ENCODE data around the gene SETD1A. TPM values are rescaled to one million over a fixed set of nuclear protein-coding genes. Genes with fewer than 3 reads are reported as not detected.

SETD1A gene
- total RNA-seq, 1 donor from 2014 or later: 7.4 TPM

DNA sequence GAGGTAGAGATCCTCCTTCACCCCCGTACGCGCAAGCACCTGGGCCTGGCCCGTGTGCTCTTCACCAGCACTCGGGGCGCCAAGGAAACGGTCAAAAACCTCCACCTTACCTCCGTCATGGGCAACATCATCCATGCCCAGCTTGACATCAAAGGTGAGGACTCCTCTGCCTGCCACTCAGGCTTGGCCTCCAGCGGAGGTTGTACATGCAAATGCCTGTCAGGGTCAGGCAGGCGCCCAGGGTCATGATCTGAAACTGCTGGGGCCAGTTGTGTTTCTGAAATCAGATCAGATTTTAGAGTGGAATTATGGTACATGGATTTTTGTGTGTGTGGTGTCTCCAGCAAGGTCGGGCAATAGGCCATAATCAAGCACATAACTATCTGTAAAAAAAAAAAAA is 3.8 kb downstream of the SETD1A start:
- intact Hi-C loops (cut with micrococcal nuclease): no loop called here
- Histone ChIP-seq H3K4me1 (peaks cover 22% of the 10 kb centered on the region), H3K27ac (replicated peaks) (no peak overlapping the region), H3K9me3 (replicated peaks) (no peaks in the 10 kb centered on the region), H3K36me3 (peaks cover 69% of the 10 kb centered on the region), H3K4me3 (no peak overlapping the region), H3K27me3 (ENCODE audit: low read depth) (no peaks in the 10 kb centered on the region)
- no peak for DNase-seq
- TF ChIP-seq, protein P1, sequence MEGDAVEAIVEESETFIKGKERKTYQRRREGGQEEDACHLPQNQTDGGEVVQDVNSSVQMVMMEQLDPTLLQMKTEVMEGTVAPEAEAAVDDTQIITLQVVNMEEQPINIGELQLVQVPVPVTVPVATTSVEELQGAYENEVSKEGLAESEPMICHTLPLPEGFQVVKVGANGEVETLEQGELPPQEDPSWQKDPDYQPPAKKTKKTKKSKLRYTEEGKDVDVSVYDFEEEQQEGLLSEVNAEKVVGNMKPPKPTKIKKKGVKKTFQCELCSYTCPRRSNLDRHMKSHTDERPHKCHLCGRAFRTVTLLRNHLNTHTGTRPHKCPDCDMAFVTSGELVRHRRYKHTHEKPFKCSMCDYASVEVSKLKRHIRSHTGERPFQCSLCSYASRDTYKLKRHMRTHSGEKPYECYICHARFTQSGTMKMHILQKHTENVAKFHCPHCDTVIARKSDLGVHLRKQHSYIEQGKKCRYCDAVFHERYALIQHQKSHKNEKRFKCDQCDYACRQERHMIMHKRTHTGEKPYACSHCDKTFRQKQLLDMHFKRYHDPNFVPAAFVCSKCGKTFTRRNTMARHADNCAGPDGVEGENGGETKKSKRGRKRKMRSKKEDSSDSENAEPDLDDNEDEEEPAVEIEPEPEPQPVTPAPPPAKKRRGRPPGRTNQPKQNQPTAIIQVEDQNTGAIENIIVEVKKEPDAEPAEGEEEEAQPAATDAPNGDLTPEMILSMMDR (IDR thresholded peaks at IDR 0.05; ENCODE audit: borderline replicate concordance): no peak

DNA sequence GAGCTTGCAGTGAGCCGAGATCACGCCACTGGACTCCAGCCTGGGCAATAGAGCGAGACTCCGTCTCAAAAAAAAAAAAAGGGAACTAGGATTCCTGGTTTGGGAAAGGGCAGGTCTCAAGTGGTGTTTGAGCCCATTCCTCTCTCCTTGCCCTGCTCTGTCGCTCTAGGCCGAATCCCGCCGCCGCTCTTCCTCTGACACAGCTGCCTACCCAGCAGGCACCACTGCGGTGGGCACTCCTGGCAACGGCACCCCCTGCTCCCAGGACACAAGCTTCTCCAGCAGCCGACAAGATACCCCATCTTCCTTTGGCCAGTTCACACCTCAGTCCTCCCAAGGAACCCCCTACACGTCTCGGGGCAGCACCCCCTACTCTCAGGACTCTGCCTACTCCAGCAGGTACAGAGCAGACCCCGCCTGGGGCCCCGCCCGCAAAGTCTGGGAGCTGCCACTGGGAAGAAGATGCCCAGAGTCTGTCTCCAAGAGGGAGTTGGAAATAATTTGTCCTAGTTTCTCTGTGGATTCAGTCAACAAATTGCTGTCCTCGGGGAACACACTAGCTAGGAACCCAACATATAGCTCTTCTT is 6.5 kb downstream of the SETD1A start:
- Histone ChIP-seq H3K27ac (replicated peaks) (no peak overlapping the region), H3K9me3 (replicated peaks) (no peaks in the 10 kb centered on the region), H3K27me3 (ENCODE audit: low read depth) (no peaks in the 10 kb centered on the region), H3K4me3 (no peak overlapping the region), H3K4me1 (peaks cover 5% of the 10 kb centered on the region), H3K36me3 (peaks cover 95% of the 10 kb centered on the region)
- TF ChIP-seq, protein P1 (IDR thresholded peaks at IDR 0.05; ENCODE audit: borderline replicate concordance): no peak
- intact Hi-C loops (cut with micrococcal nuclease): no loop called here
- no peak for DNase-seq

DNA sequence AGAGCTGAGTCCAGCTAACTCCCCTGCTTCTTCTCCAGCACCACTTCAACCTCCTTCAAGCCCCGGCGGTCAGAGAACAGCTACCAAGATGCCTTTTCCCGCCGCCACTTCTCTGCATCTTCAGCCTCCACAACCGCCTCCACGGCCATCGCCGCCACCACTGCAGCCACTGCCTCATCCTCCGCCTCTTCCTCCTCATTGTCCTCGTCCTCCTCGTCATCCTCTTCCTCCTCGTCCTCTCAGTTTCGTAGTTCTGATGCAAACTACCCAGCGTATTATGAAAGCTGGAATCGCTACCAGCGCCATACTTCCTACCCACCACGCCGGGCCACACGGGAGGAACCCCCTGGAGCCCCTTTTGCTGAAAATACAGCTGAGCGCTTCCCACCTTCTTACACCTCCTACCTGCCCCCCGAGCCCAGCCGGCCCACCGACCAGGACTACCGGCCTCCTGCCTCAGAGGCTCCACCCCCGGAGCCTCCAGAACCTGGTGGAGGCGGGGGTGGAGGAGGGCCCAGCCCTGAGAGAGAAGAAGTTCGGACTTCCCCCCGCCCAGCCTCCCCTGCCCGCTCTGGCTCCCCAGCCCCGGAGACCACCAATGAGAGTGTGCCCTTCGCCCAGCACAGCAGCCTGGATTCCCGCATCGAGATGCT is 7.1 kb downstream of the SETD1A start:
- intact Hi-C loops (cut with micrococcal nuclease): no loop called here

DNA sequence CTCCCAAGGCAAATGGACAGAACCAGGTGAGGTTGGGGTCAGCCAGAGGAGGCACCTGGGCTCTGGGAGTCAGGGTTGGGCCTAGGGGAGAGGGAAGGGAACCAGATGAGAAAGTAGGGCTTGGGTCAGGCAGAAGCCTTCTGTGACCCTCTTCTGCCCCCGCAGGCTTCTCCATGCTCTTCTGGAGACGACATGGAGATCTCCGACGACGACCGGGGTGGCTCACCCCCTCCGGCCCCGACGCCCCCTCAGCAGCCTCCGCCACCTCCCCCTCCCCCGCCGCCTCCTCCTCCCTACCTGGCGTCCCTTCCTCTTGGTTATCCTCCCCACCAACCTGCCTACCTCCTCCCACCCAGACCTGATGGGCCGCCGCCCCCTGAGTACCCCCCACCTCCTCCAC is 7.9 kb downstream of the SETD1A start:
- Histone ChIP-seq H3K27me3 (ENCODE audit: low read depth) (no peaks in the 10 kb centered on the region), H3K4me3 (no peak overlapping the region), H3K4me1 (no peaks in the 10 kb centered on the region), H3K27ac (replicated peaks) (no peak overlapping the region), H3K36me3 (peaks cover 100% of the 10 kb centered on the region), H3K9me3 (replicated peaks) (no peaks in the 10 kb centered on the region)
- DNase-seq: no peak
- intact Hi-C loops (cut with micrococcal nuclease): no loop called here
- TF ChIP-seq, protein P1 (IDR thresholded peaks at IDR 0.05; ENCODE audit: borderline replicate concordance): no peak

More for the DNA sequence above, 7.1 kb downstream of the SETD1A start:
- Histone ChIP-seq H3K4me1 (no peaks in the 10 kb centered on the region), H3K9me3 (replicated peaks) (no peaks in the 10 kb centered on the region), H3K36me3 (peaks cover 100% of the 10 kb centered on the region), H3K4me3 (no peak overlapping the region), H3K27me3 (ENCODE audit: low read depth) (no peaks in the 10 kb centered on the region), H3K27ac (replicated peaks) (no peak overlapping the region)
- DNase-seq: no peak
- TF ChIP-seq, protein P1 (IDR thresholded peaks at IDR 0.05; ENCODE audit: borderline replicate concordance): no peak

DNA sequence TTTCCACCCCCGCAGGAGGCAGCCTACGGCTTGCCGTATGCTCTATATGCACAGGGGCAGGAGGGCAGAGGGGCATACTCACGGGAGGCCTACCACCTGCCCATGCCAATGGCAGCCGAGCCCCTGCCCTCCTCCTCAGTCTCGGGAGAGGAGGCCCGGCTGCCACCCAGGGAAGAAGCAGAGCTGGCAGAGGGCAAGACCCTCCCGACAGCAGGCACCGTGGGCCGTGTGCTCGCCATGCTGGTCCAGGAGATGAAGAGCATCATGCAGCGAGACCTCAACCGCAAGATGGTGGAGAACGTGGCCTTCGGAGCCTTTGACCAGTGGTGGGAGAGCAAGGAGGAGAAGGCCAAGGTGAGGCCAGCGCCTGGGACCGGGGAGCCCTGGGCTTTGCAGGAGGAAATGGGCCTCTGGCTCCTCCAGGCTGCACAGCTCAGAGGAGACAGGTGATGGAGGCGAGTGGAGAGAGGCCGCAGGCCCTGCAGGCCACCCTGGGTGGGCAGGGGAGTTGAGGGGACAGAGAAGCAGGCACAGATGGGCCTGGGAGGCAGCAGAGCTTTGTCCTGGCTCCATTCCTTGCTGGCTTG is 8.6 kb downstream of the SETD1A start:
- H3K9me3 ChIP-seq (replicated peaks): no peaks in the 10 kb centered on the region
- TF ChIP-seq, protein P1 (IDR thresholded peaks at IDR 0.05; ENCODE audit: borderline replicate concordance): no peak
- no peak overlapping the region for H3K27ac ChIP-seq (replicated peaks)
- H3K4me1 ChIP-seq: no peaks in the 10 kb centered on the region
- H3K4me3 ChIP-seq: no peak overlapping the region
- intact Hi-C loops (cut with micrococcal nuclease): no loop called here
- no peak for DNase-seq
- no peaks in the 10 kb centered on the region for H3K27me3 ChIP-seq (ENCODE audit: low read depth)
- H3K36me3 ChIP-seq: peaks cover 100% of the 10 kb centered on the region
